Measurements from ENCODE around the gene CA10.

The CA10 gene

DNA sequence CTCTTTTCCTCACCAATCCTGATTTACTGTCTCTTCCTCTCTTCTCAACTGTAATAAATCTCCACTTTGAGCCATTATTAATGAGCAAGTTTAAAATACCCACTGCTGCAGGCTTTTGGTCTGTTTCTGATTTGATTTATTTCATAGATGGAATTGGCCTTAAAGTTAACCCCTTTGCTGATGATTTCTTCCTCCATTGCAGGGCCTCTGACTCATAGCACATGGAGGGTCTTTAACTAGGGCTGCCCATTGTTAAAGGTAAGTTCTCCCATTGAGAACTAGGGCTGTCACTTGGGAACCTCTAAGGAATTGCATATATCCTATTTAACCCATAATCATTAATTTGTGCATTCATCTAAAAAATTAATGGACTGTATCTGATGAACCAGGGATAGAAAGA, 221.2 kb downstream of the CA10 start:
- no peaks in the 10 kb centered on the region for H3K27me3 ChIP-seq (ENCODE audit: control insufficient read depth in 1 of 2, insufficient read depth in 2 of 2, low read length in 2 of 2)
- no peaks in the 10 kb centered on the region for H3K4me1 ChIP-seq (ENCODE audit: insufficient read depth, low read length)
- H3K4me3 ChIP-seq (ENCODE audit: low read depth in 1 of 2, low read length in 2 of 2): no peak overlapping the region
- H3K36me3 ChIP-seq (ENCODE audit: insufficient read depth, low read length): no peaks in the 10 kb centered on the region
- H3K27ac ChIP-seq (ENCODE audit: low read depth, low read length): no peak overlapping the region
- no peak overlapping the region for H3K9ac ChIP-seq (ENCODE audit: low read length)
- H3K9me3 ChIP-seq (ENCODE audit: low read length): no peaks in the 10 kb centered on the region

DNA sequence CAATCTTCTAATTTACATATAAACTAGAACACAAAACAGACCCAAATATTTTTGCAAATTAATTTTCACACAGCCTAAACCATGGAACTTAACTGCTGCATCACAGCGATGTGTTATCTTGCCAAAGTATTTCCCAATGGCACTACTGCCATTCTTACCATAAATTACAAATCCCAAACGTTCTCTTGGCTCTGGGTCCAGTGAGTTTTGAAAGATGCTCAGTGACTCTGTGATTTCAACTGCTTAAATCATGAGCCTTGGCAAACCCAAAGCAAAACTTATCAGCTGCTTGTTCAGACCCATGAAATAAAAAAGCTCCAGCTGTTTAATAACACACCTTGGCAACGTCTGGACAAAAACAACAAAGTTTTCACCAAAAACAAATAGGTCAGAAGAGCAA, 223.0 kb downstream of the CA10 start:
- H3K4me1 ChIP-seq (ENCODE audit: insufficient read depth, low read length): no peaks in the 10 kb centered on the region
- H3K4me3 ChIP-seq (ENCODE audit: low read depth in 1 of 2, low read length in 2 of 2): no peak overlapping the region
- H3K36me3 ChIP-seq (ENCODE audit: insufficient read depth, low read length): no peaks in the 10 kb centered on the region
- H3K9ac ChIP-seq (ENCODE audit: low read length): no peak overlapping the region
- no peaks in the 10 kb centered on the region for H3K27me3 ChIP-seq (ENCODE audit: control insufficient read depth in 1 of 2, insufficient read depth in 2 of 2, low read length in 2 of 2)
- no peak overlapping the region for H3K27ac ChIP-seq (ENCODE audit: low read depth, low read length)
- H3K9me3 ChIP-seq (ENCODE audit: low read length): no peaks in the 10 kb centered on the region

DNA sequence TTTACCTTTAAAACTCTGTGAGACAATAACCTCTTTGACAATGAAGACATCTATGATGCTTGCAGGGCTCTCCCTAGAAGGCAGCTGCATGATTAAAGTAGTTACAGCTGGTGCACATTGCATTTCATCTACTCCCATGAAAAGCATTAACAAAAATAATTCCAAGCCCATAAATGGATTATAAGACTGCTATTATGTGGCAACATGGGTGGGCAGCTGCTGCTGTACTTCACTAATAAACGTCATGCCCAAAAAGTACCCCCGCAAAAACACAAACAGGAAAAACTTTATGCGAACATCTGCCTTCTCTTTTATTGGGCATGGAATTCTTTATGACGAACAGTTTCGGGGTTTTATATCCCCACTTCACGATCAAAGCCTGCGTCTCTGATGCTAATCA, 224.9 kb downstream of the CA10 start:
- H3K9ac ChIP-seq (ENCODE audit: low read length): no peak overlapping the region
- no peaks in the 10 kb centered on the region for H3K36me3 ChIP-seq (ENCODE audit: insufficient read depth, low read length)
- no peak overlapping the region for H3K27ac ChIP-seq (ENCODE audit: low read depth, low read length)
- no peaks in the 10 kb centered on the region for H3K9me3 ChIP-seq (ENCODE audit: low read length)
- no peak overlapping the region for H3K4me3 ChIP-seq (ENCODE audit: low read depth in 1 of 2, low read length in 2 of 2)
- no peaks in the 10 kb centered on the region for H3K27me3 ChIP-seq (ENCODE audit: control insufficient read depth in 1 of 2, insufficient read depth in 2 of 2, low read length in 2 of 2)
- no peaks in the 10 kb centered on the region for H3K4me1 ChIP-seq (ENCODE audit: insufficient read depth, low read length)

DNA sequence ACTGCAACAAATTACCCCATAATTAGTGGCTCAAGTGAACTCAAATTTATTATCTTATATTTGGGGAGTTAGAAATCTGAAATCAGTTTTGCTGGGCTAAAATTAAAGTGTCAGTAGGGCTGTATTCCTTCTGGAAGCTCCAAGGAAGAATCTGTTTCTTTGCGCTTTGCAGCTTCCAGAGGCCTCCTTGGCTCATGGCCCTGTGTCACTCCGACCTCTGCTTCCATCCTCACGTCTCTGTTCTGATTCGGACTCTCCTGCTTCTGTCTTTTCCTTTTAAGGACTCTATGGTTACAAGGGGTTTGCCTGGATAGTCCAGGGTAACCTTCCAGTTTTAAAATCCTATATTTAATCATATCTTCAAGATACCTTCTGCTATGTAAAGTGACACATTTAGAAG, 232.1 kb downstream of the CA10 start:
- Histone ChIP-seq H3K27ac (ENCODE audit: low read depth, low read length) (no peak overlapping the region), H3K9ac (ENCODE audit: low read length) (no peak overlapping the region), H3K9me3 (ENCODE audit: low read length) (no peaks in the 10 kb centered on the region), H3K36me3 (ENCODE audit: insufficient read depth, low read length) (no peaks in the 10 kb centered on the region), H3K27me3 (ENCODE audit: control insufficient read depth in 1 of 2, insufficient read depth in 2 of 2, low read length in 2 of 2) (no peaks in the 10 kb centered on the region), H3K4me1 (ENCODE audit: insufficient read depth, low read length) (no peaks in the 10 kb centered on the region), H3K4me3 (ENCODE audit: low read depth in 1 of 2, low read length in 2 of 2) (no peak overlapping the region)

DNA sequence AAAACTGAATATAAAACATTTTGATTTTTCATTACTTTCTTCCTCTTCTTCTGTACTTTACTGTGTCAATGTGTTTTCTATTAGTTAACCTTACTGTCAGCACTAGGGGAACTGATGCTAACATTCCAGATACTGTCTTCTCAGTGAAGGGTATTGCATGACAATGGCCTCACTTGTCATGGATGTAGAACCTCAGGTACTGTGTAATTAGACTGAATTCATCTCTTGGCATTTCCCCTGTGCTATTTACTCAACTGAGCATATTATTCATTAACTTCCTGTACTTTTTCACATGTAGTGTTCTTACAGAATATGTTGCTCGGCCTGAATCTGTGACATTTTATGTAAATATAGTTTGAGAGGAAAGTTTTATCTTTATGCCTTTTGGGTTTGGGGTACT, 237.0 kb downstream of the CA10 start:
- Histone ChIP-seq H3K36me3 (ENCODE audit: insufficient read depth, low read length) (no peaks in the 10 kb centered on the region), H3K27me3 (ENCODE audit: control insufficient read depth in 1 of 2, insufficient read depth in 2 of 2, low read length in 2 of 2) (no peaks in the 10 kb centered on the region), H3K4me3 (ENCODE audit: low read depth in 1 of 2, low read length in 2 of 2) (no peak overlapping the region), H3K4me1 (ENCODE audit: insufficient read depth, low read length) (no peaks in the 10 kb centered on the region), H3K9me3 (ENCODE audit: low read length) (no peaks in the 10 kb centered on the region), H3K27ac (ENCODE audit: low read depth, low read length) (no peak overlapping the region), H3K9ac (ENCODE audit: low read length) (no peak overlapping the region)

DNA sequence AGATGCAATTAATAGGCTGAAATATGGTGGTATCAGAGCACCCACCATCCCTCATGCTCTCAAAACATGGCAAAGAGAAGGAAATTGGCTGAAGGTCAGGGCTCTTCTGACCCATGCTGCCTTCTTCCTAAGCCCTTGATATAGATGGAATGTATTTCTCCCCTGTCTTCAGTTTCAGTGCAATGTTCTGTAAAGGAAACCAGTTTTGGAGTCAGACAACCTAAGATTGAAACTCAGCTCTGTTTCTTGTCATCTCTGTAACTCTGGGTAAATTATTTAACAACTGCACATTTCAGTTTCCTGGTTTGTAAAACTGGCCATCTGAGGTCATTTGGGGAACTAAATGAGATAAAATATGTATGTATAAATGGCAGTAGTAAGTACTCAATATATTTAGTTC, 243.9 kb downstream of the CA10 start:
- Histone ChIP-seq H3K9me3 (ENCODE audit: low read length) (no peaks in the 10 kb centered on the region), H3K9ac (ENCODE audit: low read length) (no peak overlapping the region), H3K27ac (ENCODE audit: low read depth, low read length) (no peak overlapping the region), H3K36me3 (ENCODE audit: insufficient read depth, low read length) (no peaks in the 10 kb centered on the region), H3K4me3 (ENCODE audit: low read depth in 1 of 2, low read length in 2 of 2) (no peak overlapping the region), H3K27me3 (ENCODE audit: control insufficient read depth in 1 of 2, insufficient read depth in 2 of 2, low read length in 2 of 2) (no peaks in the 10 kb centered on the region), H3K4me1 (ENCODE audit: insufficient read depth, low read length) (no peaks in the 10 kb centered on the region)

DNA sequence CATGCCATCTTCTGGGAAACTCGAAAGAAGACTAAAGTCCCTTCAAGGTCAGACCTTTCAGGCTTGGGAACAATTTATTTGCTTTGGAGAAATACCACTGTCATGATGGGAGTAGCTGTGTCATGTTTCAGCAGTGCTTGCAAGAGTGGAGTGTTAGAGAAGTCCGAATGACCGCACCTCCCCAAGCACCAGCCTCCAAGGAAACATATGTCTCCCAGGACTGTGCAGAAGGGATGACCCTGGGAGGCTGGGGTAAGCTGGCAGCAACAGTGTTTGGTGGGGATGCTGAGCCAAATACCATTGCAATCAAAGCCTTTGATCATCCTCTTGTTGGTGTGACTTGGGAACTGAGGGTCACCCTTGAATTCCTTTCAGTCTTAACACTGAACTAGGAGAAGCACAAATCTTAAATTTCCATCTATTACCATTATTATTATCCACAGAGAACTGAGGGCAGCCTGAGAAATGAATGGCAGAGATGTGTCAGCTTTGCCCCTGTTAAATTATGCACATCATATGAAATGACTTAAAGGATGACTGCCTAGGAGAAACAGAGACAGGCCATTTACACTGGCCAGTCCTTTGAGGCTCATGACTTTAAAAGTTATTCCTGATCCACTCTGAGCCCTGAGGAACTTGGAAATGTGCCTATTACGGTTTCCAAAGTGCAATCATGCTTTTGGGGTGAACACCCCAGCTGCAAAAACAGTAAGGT, 244.9 kb downstream of the CA10 start:
- no peaks in the 10 kb centered on the region for H3K27me3 ChIP-seq (ENCODE audit: control insufficient read depth in 1 of 2, insufficient read depth in 2 of 2, low read length in 2 of 2)
- H3K4me1 ChIP-seq (ENCODE audit: insufficient read depth, low read length): no peaks in the 10 kb centered on the region

DNA sequence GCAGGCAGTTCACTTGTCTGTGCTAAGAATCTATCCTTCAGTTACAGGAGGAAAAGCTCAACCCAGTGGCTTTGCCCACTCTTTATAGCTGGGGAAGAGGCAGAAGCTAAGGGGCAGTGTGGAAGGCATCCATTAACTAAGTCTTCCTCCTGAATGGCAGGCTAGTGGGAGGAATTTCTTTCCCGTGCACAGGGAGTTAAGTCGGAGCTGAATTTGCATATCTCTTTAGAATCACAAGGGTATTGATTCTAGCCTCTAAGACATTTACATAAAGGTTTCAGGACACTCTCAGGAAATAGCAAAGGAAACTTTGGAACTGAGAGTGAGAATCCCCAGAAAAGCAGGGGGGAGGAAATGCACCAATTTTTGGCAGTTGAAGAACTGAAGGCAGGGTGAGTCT, 245.6 kb downstream of the CA10 start:
- Histone ChIP-seq H3K27ac (ENCODE audit: low read depth, low read length) (no peak overlapping the region), H3K27me3 (ENCODE audit: control insufficient read depth in 1 of 2, insufficient read depth in 2 of 2, low read length in 2 of 2) (no peaks in the 10 kb centered on the region), H3K36me3 (ENCODE audit: insufficient read depth, low read length) (no peaks in the 10 kb centered on the region)

More for the DNA sequence above, 244.9 kb downstream of the CA10 start:
- Histone ChIP-seq H3K36me3 (ENCODE audit: insufficient read depth, low read length) (no peaks in the 10 kb centered on the region), H3K27ac (ENCODE audit: low read depth, low read length) (no peak overlapping the region), H3K4me3 (ENCODE audit: low read depth in 1 of 2, low read length in 2 of 2) (no peak overlapping the region), H3K9me3 (ENCODE audit: low read length) (no peaks in the 10 kb centered on the region), H3K9ac (ENCODE audit: low read length) (no peak overlapping the region)

DNA sequence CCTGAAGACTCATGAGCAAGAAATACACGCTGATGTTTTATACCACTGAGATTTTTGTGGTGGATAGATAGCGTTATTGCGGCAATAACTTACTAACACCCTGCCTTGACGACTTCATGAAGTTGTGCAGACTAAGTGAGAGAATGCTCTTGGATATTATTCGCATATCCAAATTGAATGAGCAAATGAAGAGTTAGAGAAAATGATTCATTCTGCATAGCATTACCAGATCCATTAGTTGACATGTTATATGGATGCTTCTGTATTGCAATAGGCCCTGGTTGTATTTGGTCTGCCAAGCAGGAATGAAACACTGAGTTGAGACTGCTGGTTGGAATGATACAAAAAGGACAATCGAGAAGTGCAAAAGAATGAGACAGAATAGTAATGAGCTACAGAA, 247.3 kb downstream of the CA10 start:
- Histone ChIP-seq H3K27me3 (ENCODE audit: control insufficient read depth in 1 of 2, insufficient read depth in 2 of 2, low read length in 2 of 2) (no peaks in the 10 kb centered on the region), H3K27ac (ENCODE audit: low read depth, low read length) (no peak overlapping the region), H3K36me3 (ENCODE audit: insufficient read depth, low read length) (no peaks in the 10 kb centered on the region), H3K4me1 (ENCODE audit: insufficient read depth, low read length) (no peaks in the 10 kb centered on the region), H3K4me3 (ENCODE audit: low read depth in 1 of 2, low read length in 2 of 2) (no peak overlapping the region), H3K9ac (ENCODE audit: low read length) (no peak overlapping the region), H3K9me3 (ENCODE audit: low read length) (no peaks in the 10 kb centered on the region)

More for the DNA sequence above, 245.6 kb downstream of the CA10 start:
- Histone ChIP-seq H3K4me1 (ENCODE audit: insufficient read depth, low read length) (no peaks in the 10 kb centered on the region), H3K4me3 (ENCODE audit: low read depth in 1 of 2, low read length in 2 of 2) (no peak overlapping the region), H3K9ac (ENCODE audit: low read length) (no peak overlapping the region), H3K9me3 (ENCODE audit: low read length) (no peaks in the 10 kb centered on the region)

DNA sequence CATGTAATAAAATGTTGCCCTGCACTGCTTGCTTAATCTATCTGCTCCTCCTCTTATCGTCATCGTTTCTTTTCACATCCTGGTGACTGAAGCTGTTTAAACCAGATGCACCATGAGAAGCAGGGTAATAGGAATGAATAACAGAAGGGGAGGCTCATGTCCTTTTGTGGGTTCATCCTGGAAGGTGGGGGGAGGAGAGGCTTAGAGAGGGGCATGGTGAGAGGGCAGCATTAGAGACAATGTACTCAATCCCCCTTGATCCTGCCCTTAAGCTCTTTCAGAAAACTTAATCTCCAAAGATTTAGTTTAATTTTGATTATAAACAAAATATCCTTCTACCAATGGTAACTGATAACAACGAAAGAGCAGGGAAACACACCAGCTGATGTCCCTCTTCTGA, 248.5 kb downstream of the CA10 start:
- H3K9ac ChIP-seq (ENCODE audit: low read length): no peak overlapping the region
- no peak overlapping the region for H3K27ac ChIP-seq (ENCODE audit: low read depth, low read length)
- no peaks in the 10 kb centered on the region for H3K36me3 ChIP-seq (ENCODE audit: insufficient read depth, low read length)
- H3K4me1 ChIP-seq (ENCODE audit: insufficient read depth, low read length): no peaks in the 10 kb centered on the region
- H3K4me3 ChIP-seq (ENCODE audit: low read depth in 1 of 2, low read length in 2 of 2): no peak overlapping the region
- H3K9me3 ChIP-seq (ENCODE audit: low read length): no peaks in the 10 kb centered on the region
- H3K27me3 ChIP-seq (ENCODE audit: control insufficient read depth in 1 of 2, insufficient read depth in 2 of 2, low read length in 2 of 2): no peaks in the 10 kb centered on the region

DNA sequence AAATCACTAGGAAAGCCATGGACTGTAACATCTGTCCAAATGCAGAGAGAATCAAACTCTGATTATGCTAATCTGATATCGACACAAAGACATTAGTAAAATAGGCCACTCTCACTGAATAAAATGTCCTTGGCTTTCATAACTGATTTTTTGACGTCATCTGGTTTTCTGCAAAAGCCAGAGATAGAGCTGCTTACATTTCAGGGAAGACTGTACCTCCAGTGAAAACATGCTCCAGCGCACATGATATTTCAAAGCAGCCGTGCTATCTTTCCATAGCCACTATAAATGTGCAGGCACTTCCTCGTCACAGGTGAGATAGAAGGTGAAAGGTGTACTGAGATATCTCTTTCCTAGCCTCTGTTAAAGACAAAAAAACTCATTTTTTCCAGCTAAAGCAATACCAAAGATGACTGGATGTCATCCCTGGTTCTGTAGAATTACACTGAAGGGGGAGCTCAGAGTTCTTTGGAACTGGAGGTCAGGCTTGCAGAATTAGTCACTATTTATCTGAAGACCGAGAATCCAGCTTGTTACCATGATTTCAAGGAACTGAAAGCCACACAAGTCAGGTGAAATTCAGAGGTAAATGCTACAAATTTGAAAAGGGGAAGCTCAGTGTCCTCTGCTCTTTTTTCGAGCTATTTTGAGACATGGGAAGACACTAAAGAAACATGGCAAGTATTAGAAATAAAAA, 249.5 kb downstream of the CA10 start:
- Histone ChIP-seq H3K27me3 (ENCODE audit: control insufficient read depth in 1 of 2, insufficient read depth in 2 of 2, low read length in 2 of 2) (no peaks in the 10 kb centered on the region), H3K9ac (ENCODE audit: low read length) (no peak overlapping the region), H3K9me3 (ENCODE audit: low read length) (no peaks in the 10 kb centered on the region), H3K27ac (ENCODE audit: low read depth, low read length) (no peak overlapping the region), H3K4me1 (ENCODE audit: insufficient read depth, low read length) (no peaks in the 10 kb centered on the region), H3K36me3 (ENCODE audit: insufficient read depth, low read length) (no peaks in the 10 kb centered on the region), H3K4me3 (ENCODE audit: low read depth in 1 of 2, low read length in 2 of 2) (no peak overlapping the region)

DNA sequence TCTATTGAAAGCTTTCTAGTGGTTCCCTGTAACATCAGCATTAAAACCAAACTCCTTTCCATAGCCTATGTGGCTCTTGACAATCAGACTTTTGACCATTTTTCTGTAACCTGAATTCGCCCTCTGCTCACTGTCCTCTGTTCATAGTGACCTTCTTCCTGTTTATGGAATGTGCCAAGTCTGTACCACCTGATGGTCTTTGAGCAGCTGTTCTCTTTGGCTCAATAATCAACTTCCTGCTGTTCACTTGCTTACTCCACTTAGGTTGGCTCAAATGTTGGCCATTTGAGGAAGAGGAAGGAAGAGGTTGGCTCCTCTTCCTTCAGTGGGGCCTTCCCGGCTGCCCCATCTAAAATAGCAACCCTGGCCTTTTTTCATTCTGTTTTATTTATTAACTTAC, 251.5 kb downstream of the CA10 start:
- no peaks in the 10 kb centered on the region for H3K9me3 ChIP-seq (ENCODE audit: low read length)
- no peak overlapping the region for H3K9ac ChIP-seq (ENCODE audit: low read length)
- H3K27ac ChIP-seq (ENCODE audit: low read depth, low read length): no peak overlapping the region
- no peaks in the 10 kb centered on the region for H3K4me1 ChIP-seq (ENCODE audit: insufficient read depth, low read length)
- H3K4me3 ChIP-seq (ENCODE audit: low read depth in 1 of 2, low read length in 2 of 2): no peak overlapping the region
- no peaks in the 10 kb centered on the region for H3K27me3 ChIP-seq (ENCODE audit: control insufficient read depth in 1 of 2, insufficient read depth in 2 of 2, low read length in 2 of 2)
- H3K36me3 ChIP-seq (ENCODE audit: insufficient read depth, low read length): no peaks in the 10 kb centered on the region
